Stimulated activated CD4-positive, alpha-beta T cell treated with anti-CD3 and anti-CD28 coated beads, Interleukin-15, amount 100 ng/mL, for 48 hours (primary cell): Measurements from ENCODE around the gene DCDC2B.

ENCODE experiments used
- DNase-seq, 2 donors: peaks; one replicate each; pipeline ENCODE4 v3.0.0-alpha.2; 2020; ENCODE audit warnings: low read depth in 2 of 2

Gene DCDC2B

GRCh38 chr1:32221980-32222755 lies 13.3 kb downstream of the DCDC2B start, which contains the start of the genes EIF3I and TMEM234:
Gene EIF3I, plus strand, starts transcription at chr1:32222407. Its CDS starts 35 bp downstream, at chr1:32222442.
Gene TMEM234, minus strand, starts transcription at chr1:32222353. Its CDS starts 31 bp downstream, at chr1:32222322.
- DNase-seq = peak; percentile 80 to 87

- DNase-seq = no peak
Measured at GRCh38 chr1:32223683-32224082, 14.8 kb downstream of the DCDC2B start.

GRCh38 chr1:32224285-32224684 lies 15.4 kb downstream of the DCDC2B start:
- DNase-seq = no peak

- DNase-seq = no peak
Measured at GRCh38 chr1:32228771-32229170, 19.9 kb downstream of the DCDC2B start.

GRCh38 chr1:32231843-32232432 lies 23.0 kb downstream of the DCDC2B start:
- no peak for DNase-seq

- DNase-seq = no peak
Measured at GRCh38 chr1:32232558-32233304, 23.8 kb downstream of the DCDC2B start.

- DNase-seq = no peak
Measured at GRCh38 chr1:32234792-32235191, 25.9 kb downstream of the DCDC2B start.

- no peak for DNase-seq
Measured at GRCh38 chr1:32239337-32239736, 30.4 kb downstream of the DCDC2B start.

- DNase-seq = no peak
Measured at GRCh38 chr1:32239790-32240139, 30.9 kb downstream of the DCDC2B start.

GRCh38 chr1:32240140-32240951 lies 31.5 kb downstream of the DCDC2B start:
- no peak for DNase-seq

GRCh38 chr1:32241001-32241763 lies 32.3 kb downstream of the DCDC2B start:
- no peak for DNase-seq

- DNase-seq = no peak
Measured at GRCh38 chr1:32242341-32242851, 33.5 kb downstream of the DCDC2B start.

- DNase-seq = no peak
Measured at GRCh38 chr1:32246888-32247273, 38.0 kb downstream of the DCDC2B start, which contains the start of gene FAM167B. Gene FAM167B, plus strand, starts transcription at chr1:32247222. Its CDS starts 200 bp downstream, at chr1:32247422.

- no peak for DNase-seq
Measured at GRCh38 chr1:32247452-32247851, 38.6 kb downstream of the DCDC2B start.

GRCh38 chr1:32247983-32248889 lies 39.3 kb downstream of the DCDC2B start:
- DNase-seq = peak; percentile 69 to 84

GRCh38 chr1:32249831-32250525 lies 41.1 kb downstream of the DCDC2B start:
- DNase-seq = peak; percentile 64 to 75

- peak; percentile 65 to 70 for DNase-seq
Measured at GRCh38 chr1:32250893-32251716, 42.2 kb downstream of the DCDC2B start, which contains the start of gene LCK. Gene LCK, plus strand, starts transcription at chr1:32251265. Its CDS starts 23,065 bp downstream, at chr1:32274330.
